Stimulated activated memory B cell treated with anti-CD40 and anti-IgM and Interleukin-4, amounts not matched to agents 10 μg/mL and 1 μg/mL and 100 μg/mL, for 72 hours (primary cell): ENCODE data around the gene EMILIN3.

Experiments
- ATAC-seq: fragments of 150-1000 bp; cut with Tn5 transposase; 2 replicates; pipeline ENCODE4 v1.10.0; 2021
- H3K27ac Mint-ChIP-seq: one replicate; pipeline ENCODE4 v1.8.0; 2022; ENCODE audit warnings: mild to moderate bottlenecking, mixed read lengths
- H3K27me3 Mint-ChIP-seq: one replicate; pipeline ENCODE4 v1.8.0; 2022; ENCODE audit warnings: mixed read lengths
- H3K36me3 Mint-ChIP-seq: one replicate; pipeline ENCODE4 v1.8.0; 2022; ENCODE audit warnings: mixed read lengths
- H3K4me1 Mint-ChIP-seq: one replicate; pipeline ENCODE4 v1.8.0; 2022; ENCODE audit warnings: mixed read lengths
- H3K4me3 Mint-ChIP-seq: one replicate; pipeline ENCODE4 v1.8.0; 2022; ENCODE audit warnings: mild to moderate bottlenecking, moderate library complexity, mixed read lengths
- H3K9me3 Mint-ChIP-seq: one replicate; pipeline ENCODE4 v1.8.0; 2022; ENCODE audit warnings: mixed read lengths

The EMILIN3 gene

DNA sequence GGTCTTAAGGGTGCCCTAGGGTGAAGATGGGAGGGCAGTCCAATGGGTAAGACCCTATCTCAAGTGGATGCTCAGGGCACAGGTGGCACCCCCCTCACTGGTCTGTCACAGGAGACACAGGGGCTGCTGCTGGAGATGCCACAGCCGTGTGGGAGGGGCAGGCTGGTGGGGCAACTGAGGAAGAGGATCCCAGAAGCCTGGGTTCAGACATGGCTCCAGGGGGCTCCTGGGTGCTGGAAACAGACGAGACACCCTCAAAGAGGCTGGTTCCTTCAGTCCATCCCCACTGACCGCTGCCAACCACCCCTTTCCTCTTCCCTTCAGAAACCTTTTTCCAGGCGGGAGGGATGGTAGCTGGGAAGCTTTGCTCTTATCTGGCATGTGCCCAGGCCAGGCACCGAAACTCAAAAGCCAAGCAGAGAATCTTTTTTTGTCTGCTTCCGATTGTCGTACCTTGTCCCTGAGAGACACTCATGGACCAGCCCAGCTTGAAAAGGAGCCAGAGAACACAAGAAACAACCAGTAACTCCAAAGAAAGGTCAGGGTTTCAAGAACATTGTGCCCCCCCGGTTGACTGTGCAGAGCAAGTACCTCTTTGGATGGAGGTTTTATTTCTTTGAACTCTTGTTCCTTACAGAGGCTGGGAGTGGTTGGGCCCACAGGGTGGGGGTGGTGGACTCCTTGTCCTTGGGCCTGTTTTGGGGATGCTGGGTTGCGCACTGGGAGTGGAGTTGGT, 28.5 kb upstream of the EMILIN3 start:
- Mint-ChIP-seq H3K9me3 (peaks cover 3% of the 10 kb centered on the region), H3K4me1 (no peaks in the 10 kb centered on the region), H3K36me3 (no peaks in the 10 kb centered on the region), H3K4me3 (no peak overlapping the region), H3K27ac (no peak overlapping the region), H3K27me3 (no peaks in the 10 kb centered on the region)
- ATAC-seq, result no peak

DNA sequence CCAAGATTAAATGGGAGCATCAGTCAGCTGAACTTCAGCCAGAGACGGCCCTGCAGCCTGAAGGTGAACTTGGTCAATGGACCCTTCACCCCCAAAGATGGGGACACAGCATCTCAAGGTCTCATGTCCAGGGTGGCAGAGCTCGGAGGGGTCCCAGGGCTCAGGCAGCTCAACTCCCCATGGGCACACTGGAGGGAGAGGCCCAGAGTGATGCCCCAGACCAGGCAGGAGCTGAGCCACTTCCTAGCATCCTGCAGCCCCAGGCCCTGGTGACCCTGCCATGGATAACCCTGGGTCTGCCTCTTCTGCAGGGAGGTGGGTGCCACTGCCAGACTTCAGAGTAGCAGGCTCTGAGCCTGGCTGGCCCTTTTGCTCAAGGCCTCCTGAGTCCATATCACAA, 27.5 kb upstream of the EMILIN3 start:
- H3K4me1 Mint-ChIP-seq, result no peaks in the 10 kb centered on the region
- ATAC-seq, result no peak
- H3K9me3 Mint-ChIP-seq, result peaks cover 3% of the 10 kb centered on the region
- H3K36me3 Mint-ChIP-seq, result no peaks in the 10 kb centered on the region
- H3K27ac Mint-ChIP-seq, result no peak overlapping the region
- no peaks in the 10 kb centered on the region for H3K27me3 Mint-ChIP-seq
- no peak overlapping the region for H3K4me3 Mint-ChIP-seq

DNA sequence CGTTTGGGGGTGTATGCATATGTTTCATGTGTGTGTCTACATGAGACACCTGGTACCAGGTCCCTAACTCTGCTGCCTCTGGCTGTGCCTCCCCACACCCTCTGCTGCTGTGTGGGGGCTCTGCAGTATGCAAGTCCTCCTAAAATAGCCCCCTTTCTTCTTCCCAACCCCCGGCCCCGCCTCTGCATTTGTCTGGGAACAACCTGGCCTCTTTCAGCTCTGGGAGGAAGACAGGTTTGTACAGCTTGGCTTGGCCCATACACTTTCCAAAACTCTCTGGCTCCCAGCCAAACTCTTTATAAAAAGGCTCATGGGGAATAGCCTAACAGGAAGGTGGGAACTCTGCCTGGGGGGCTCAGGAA, 27.1 kb upstream of the EMILIN3 start:
- Mint-ChIP-seq H3K4me3 (no peak overlapping the region), H3K36me3 (no peaks in the 10 kb centered on the region), H3K27me3 (no peaks in the 10 kb centered on the region), H3K4me1 (no peaks in the 10 kb centered on the region), H3K27ac (no peak overlapping the region), H3K9me3 (peaks cover 3% of the 10 kb centered on the region)
- no peak for ATAC-seq

DNA sequence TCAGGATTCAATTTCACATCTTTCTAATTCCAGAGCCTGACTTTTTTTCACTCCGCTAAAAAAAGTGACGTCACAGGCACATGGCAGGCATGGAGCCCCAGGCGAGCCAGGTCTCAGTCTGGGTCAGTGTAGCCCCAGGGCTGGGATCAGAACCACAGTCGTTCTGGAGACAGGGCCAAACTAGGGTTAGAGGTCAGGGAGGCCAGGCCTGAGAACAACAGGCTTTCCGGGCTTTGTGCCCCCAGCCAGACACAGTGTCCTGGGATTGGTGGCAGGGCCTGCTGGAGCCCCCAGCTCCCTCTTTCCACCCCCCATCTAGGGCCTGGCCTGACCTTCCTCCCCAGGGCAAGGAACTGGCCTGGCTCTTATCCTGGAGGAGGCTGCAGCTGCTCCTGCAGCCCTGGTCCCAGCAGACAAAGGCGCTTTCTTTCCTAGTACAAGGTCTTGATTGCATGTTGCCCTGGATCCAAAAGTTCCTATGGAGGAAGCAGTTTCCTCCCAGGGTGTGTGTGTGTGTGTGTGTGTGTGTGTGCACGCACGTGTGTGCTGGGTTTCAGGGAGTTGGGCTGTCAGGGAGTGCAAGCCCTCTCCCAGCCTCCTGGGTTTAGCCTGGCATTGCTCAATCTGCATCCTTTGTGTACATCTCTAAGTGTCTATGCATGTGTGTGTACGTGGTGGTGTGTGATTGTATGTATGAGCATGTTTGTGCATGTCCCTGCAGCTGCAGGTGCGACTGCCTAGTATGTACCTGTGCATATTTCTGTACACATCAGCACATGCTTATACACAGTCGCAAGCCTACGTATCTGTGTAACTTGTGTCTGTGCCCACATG, 26.5 kb upstream of the EMILIN3 start:
- peaks cover 3% of the 10 kb centered on the region for H3K9me3 Mint-ChIP-seq
- no peak for ATAC-seq
- no peak overlapping the region for H3K4me3 Mint-ChIP-seq
- H3K4me1 Mint-ChIP-seq, result no peaks in the 10 kb centered on the region
- H3K27me3 Mint-ChIP-seq, result no peaks in the 10 kb centered on the region
- no peak overlapping the region for H3K27ac Mint-ChIP-seq
- no peaks in the 10 kb centered on the region for H3K36me3 Mint-ChIP-seq

DNA sequence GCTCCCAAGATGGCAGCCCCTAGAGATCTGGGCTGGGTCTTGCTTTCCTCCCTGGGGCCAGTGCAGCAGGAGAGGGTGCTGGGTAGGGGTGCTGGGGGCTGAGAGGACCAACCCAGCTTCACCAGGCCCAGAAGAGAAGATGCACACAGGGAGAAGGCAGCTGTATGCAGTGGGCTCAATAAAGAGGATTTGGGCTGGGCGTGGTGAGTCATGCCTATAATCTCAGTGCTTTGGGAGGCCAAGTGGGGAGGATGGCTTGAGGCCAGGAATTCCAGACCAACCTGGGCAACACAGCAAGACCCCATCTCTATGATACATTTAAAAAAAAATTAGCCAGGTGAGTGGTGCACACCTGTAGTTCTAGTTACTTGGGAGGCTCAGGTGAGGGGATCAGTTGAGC, 25.7 kb upstream of the EMILIN3 start:
- no peak for ATAC-seq
- Mint-ChIP-seq H3K4me1 (no peaks in the 10 kb centered on the region), H3K4me3 (no peak overlapping the region), H3K9me3 (peaks cover 3% of the 10 kb centered on the region), H3K27me3 (no peaks in the 10 kb centered on the region), H3K27ac (no peak overlapping the region), H3K36me3 (no peaks in the 10 kb centered on the region)

DNA sequence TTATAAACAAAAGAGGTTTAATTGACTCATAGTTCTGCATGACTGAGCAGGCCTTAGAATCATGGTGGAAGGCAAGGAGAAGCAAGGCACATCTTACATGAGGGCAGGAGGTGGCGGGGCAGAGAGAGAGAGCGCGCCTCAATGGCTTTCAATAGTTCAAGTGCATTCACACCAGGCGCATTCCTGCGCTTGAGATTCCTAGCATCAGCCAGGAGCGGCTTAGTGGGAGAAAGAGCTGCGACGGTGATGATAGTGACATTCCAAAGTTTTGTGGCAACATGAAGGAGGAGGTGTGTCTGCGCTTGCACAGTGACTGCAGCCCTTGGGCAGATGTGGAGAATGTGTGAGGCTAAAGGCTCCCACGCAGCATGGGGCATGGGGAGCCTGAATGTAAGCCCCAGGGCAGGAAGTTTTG, 25.0 kb upstream of the EMILIN3 start:
- Mint-ChIP-seq H3K4me3 (no peak overlapping the region), H3K36me3 (no peaks in the 10 kb centered on the region), H3K4me1 (no peaks in the 10 kb centered on the region), H3K27me3 (peaks cover under 1% of the 10 kb centered on the region), H3K27ac (no peak overlapping the region), H3K9me3 (peaks cover 3% of the 10 kb centered on the region)
- ATAC-seq, result no peak

DNA sequence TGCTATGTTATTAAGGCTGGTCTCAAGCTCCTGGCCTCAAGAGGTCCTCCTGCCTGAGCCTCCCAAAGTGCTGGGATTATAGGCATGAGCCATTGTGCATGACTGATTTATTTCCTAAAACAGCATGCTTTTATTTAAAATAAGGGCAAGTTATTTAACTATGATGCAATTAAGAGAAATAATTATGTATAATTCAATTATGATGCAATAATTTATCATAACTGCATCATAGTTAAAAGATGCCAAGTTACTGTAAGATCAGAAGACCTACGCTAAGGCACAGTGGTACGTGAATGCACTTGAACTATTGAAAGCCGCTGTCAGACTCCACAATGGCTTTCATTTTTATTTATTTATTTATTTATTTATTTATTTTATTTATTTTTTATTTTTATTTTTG, 24.3 kb upstream of the EMILIN3 start:
- ATAC-seq, result no peak
- H3K27ac Mint-ChIP-seq, result no peak overlapping the region
- H3K36me3 Mint-ChIP-seq, result no peaks in the 10 kb centered on the region
- no peaks in the 10 kb centered on the region for H3K4me1 Mint-ChIP-seq
- H3K9me3 Mint-ChIP-seq, result peaks cover 3% of the 10 kb centered on the region
- H3K4me3 Mint-ChIP-seq, result no peak overlapping the region
- H3K27me3 Mint-ChIP-seq, result peaks cover 7% of the 10 kb centered on the region

DNA sequence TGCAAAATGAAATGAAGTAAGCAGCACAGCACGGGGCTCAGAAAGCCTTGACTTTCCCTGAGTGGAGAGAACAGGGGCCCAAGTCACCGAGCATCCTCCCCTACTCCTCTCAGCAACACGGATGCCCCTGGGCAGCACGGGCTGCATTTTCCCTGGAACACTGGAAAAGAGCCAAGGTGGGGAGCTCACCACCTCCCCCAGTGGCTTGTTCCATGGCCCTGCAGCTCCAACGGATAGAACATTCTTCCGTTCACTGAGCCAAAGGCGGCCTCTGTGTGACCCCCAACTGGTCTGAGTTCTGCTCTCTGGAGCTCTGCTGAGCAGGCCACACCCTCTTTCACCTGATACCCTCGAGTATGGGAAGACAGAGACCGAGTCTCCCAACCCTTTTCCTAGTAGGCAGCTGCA, 20.8 kb upstream of the EMILIN3 start:
- H3K4me1 Mint-ChIP-seq, result no peaks in the 10 kb centered on the region
- peaks cover 30% of the 10 kb centered on the region for H3K27me3 Mint-ChIP-seq
- H3K27ac Mint-ChIP-seq, result no peak overlapping the region
- ATAC-seq, result no peak
- H3K9me3 Mint-ChIP-seq, result peaks cover 5% of the 10 kb centered on the region
- no peak overlapping the region for H3K4me3 Mint-ChIP-seq
- no peaks in the 10 kb centered on the region for H3K36me3 Mint-ChIP-seq

DNA sequence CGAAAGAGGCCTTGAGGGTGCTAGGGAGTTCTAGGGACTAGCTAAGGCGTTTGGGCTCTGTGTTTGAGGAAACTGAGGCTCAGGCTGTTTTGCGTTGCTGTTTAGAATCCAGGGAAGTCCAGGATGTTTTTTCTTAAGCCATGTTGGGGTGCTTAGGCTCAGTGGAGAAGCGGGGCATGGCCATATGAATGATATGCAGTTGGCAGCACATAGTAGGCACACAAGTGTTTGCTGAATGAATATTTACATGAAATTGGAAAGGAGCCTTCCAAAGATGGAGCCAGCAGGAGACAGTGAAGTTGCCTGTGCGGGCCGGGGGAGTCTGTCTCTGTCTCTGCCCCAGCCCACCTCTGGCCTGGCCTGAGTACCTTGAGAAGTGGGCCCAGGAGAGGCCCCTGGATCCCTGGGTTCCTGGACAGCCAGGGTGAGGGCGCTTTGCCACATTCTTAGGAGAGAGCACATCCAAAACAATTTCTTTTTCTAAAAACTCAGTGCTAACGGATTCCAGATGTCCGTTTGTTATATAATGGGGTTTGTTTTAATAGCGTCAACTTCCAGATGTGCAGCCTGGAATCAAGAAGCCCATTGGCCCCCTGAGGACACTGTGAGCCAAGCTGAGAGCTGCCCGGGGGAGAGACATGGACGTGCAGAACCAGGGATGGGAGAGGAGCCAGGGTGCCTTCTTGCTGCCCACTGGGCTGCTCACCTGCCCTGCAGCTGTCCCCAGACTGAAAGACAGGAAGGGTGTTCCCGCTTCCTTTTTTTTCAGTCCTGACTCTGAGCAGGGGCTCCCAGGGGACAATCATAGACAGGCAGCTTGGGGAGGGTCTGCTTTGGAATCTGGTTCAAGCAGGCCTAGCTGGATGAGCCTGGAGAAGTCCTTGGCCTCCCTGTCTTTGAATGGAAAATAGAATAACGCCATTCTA, 20.1 kb upstream of the EMILIN3 start:
- H3K9me3 Mint-ChIP-seq, result peaks cover 5% of the 10 kb centered on the region

DNA sequence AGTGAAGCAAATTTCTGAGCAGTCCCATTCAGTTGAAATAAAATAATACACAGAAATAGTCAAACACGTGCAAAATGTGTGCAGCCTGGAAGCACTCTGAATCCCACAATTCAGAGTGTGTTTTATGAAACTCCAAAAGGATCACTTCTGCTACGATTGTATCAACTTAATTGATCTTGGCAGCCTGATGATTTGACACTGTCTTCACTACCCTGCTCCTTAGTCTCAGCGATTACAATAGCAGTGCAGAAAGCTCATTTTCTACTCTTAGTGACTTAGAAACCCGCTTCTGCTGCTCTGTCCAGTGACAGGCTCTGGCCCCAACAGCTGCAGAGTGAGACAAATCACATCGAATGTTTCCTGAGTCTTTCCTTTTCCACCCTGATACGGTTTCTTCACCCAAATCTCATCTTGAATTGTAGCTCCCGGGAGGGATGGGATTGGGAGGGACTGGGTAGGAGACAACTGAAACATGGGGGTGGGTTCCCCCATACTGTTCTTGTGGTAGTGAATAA, 16.2 kb upstream of the EMILIN3 start:
- no peak overlapping the region for H3K4me3 Mint-ChIP-seq
- no peaks in the 10 kb centered on the region for H3K36me3 Mint-ChIP-seq
- peaks cover 2% of the 10 kb centered on the region for H3K9me3 Mint-ChIP-seq
- ATAC-seq, result no peak
- H3K27me3 Mint-ChIP-seq, result peaks cover 51% of the 10 kb centered on the region
- H3K4me1 Mint-ChIP-seq, result peaks cover 9% of the 10 kb centered on the region
- no peak overlapping the region for H3K27ac Mint-ChIP-seq

More for the DNA sequence above, 20.1 kb upstream of the EMILIN3 start:
- Mint-ChIP-seq H3K27ac (no peak overlapping the region), H3K4me1 (no peaks in the 10 kb centered on the region), H3K36me3 (no peaks in the 10 kb centered on the region), H3K4me3 (no peak overlapping the region), H3K27me3 (peaks cover 30% of the 10 kb centered on the region)
- no peak for ATAC-seq

DNA sequence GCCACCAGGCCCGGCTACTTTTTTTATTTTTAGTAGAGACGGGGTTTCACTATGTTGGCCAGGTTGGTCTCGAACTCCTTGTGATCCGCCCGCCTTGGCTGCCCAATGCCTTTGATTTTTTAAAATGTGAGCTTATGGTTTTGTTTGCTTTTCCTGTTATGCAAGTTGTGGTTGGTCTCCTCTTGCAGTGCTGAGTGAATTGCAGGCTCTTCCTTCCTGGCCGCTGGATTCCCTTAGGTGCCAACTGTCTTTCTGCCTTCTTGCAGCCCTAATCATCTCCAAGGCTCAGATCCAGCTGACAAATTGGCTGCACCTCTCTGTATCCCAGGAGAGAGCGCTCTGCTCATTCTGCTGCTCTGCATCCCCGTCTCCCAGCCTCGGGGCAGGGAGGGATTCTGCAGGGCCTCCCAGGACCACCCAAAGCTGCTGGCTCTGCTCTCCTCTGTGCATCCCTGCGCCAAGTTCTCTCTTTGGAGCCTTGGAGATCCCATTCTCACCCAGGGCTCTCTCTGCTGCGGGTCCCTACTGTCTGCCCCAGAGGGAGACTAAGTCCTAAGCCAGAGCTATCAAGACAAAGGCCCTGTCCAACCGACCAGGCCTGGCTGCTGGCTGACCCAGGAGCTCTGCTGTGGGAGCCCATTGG, 14.1 kb upstream of the EMILIN3 start:
- Mint-ChIP-seq H3K9me3 (peaks cover 2% of the 10 kb centered on the region), H3K27me3 (peaks cover 64% of the 10 kb centered on the region), H3K36me3 (no peaks in the 10 kb centered on the region), H3K4me1 (peaks cover 9% of the 10 kb centered on the region), H3K27ac (no peak overlapping the region), H3K4me3 (no peak overlapping the region)
- ATAC-seq, result no peak

DNA sequence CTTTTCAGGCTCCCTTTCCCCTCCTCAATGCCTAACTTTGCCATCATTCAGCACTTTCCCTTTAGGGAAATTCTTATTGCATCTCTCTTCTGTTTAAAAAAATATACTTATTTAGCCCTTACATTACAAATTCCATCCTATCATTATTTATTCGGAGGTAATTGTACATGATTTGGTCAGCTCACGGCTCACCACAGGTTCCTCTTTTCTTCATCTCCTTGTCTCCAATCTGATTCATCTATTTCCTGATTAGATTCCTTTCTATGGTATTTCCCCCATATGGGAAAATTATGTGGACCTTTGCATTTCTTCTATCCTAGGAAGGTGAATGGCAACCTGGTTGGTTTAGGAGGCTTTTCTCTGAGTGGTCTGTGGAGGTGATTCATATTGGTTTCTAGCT, 12.9 kb upstream of the EMILIN3 start:
- ATAC-seq, result no peak
- Mint-ChIP-seq H3K27me3 (peaks cover 70% of the 10 kb centered on the region), H3K36me3 (no peaks in the 10 kb centered on the region), H3K4me1 (peaks cover 9% of the 10 kb centered on the region), H3K4me3 (no peak overlapping the region), H3K27ac (no peak overlapping the region), H3K9me3 (peaks cover 2% of the 10 kb centered on the region)

DNA sequence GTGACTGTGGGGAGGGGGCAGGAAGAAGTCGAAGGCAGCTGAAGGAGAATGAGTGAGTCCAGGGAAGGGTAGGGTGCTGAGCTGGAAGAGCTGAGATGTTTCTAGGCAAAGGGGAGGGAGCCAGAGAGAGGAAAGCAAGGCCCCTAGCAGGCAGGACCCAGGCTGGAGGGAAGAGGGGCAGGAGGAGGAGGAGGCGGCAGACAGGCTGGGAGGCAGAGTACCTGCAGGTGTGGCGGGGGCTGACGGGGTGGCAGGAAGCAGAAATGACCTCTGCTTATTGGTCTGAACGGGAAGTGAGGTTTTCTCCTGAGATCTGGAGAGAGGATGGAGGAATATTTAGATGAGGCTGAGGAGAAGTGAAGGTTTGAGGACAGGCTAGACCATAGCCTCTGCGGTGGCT, 10.7 kb upstream of the EMILIN3 start:
- peaks cover 74% of the 10 kb centered on the region for H3K27me3 Mint-ChIP-seq
- no peak overlapping the region for H3K27ac Mint-ChIP-seq
- H3K4me1 Mint-ChIP-seq, result peaks cover 9% of the 10 kb centered on the region
- no peak for ATAC-seq
- no peak overlapping the region for H3K4me3 Mint-ChIP-seq
- peaks cover 2% of the 10 kb centered on the region for H3K9me3 Mint-ChIP-seq
- no peaks in the 10 kb centered on the region for H3K36me3 Mint-ChIP-seq

DNA sequence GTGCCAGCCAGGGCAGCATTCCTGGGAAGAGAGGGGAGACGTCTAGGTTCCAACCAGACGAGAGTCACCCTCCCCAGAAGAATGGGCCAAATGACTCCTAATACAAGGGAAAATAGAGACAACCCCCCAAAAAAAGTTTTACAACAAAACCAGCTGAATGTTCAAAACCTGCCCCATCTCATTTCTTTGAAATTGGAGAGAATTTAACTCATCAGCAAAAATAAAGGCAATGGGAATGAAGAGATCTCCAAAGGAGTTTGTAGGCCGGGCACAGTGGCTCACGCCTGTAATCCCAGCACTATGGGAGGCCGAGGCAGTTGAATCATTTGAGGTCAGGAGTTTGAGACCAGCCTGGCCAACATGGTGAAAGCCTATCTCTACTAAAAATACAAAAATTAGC, 9.7 kb upstream of the EMILIN3 start:
- Mint-ChIP-seq H3K4me3 (no peak overlapping the region), H3K9me3 (peaks cover 3% of the 10 kb centered on the region), H3K36me3 (peaks cover under 1% of the 10 kb centered on the region), H3K27ac (no peak overlapping the region), H3K27me3 (peaks cover 76% of the 10 kb centered on the region), H3K4me1 (peaks cover 9% of the 10 kb centered on the region)
- no peak for ATAC-seq

DNA sequence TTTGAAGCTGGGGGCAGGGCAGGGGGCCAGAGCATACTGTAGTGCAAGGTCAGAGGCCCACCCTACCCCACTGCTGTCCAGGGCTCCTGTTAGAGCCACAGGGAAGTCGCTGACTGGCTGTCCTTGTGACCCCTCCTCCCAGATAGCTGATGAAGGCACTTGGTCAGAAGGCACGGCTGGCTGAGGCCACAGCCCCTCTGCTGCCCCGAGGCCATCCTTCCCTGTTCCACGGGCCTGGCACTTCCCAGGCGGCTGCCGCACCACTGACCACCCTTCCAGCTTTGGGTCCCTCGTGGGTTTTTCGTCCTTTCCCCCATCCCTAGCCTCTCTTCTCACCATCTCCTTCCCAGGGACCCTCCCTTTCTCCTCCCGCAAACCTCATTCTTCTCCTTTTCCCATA, 9.2 kb upstream of the EMILIN3 start:
- peaks cover 9% of the 10 kb centered on the region for H3K4me1 Mint-ChIP-seq
- peaks cover 7% of the 10 kb centered on the region for H3K9me3 Mint-ChIP-seq
- ATAC-seq, result no peak
- no peak overlapping the region for H3K4me3 Mint-ChIP-seq
- no peak overlapping the region for H3K27ac Mint-ChIP-seq
- peaks cover 5% of the 10 kb centered on the region for H3K36me3 Mint-ChIP-seq
- H3K27me3 Mint-ChIP-seq, result peaks cover 76% of the 10 kb centered on the region
